Measurements from ENCODE around the gene GCAT. TPM values are rescaled to one million over a fixed set of nuclear protein-coding genes. Genes with fewer than 3 reads are reported as not detected.

GCAT gene
- total and polyA plus RNA-seq, 2 of the 13 experiments (the other 11 are each of a cell fraction or from before 2014, with no cell fraction given) = 28.0 to 50.3 TPM

DNA sequence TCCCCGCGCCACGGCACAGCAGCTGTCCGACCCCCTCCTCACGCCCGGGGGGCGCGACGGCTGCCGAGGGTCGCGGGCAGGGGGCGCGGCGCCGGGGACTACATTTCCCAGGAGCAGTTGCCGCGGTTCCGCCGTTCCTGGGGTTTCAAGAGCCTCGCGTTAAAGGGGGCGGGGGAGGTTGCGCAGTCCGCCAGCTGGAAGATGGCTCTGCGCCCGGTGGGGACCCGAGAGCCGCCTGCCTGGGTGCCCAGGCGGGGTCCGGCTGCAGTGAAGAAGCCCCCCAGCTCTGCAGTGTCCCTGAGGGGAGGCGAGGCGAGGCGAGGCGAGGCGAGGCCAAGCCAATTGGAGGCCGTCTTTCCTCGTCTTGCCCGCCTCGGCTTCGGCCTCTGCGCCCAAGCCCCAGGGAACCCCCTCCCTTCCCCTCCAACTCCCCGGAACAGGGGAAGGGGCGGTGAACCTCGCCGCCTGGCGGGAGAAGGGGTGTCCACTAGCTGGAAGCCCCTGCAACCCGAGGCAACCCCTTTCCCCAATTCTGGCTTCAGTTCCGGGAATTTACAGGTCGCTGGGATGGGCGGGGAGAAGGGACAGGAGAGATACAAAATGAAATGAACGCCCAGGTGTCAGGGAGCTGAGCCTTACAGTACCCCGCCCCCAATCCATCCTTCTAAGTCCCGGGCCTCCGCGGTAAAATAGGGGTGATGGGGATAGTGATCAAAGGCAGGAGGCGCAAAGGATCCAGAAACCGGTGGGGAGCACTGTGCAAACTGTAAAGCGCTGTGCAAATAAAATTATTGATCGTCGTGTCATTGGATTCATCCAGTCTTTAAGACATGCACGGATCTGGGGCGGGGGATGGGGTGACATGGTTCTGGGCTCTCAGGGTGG is 5.2 kb upstream of the GCAT start (continued):
- TF ChIP-seq, protein P1, sequence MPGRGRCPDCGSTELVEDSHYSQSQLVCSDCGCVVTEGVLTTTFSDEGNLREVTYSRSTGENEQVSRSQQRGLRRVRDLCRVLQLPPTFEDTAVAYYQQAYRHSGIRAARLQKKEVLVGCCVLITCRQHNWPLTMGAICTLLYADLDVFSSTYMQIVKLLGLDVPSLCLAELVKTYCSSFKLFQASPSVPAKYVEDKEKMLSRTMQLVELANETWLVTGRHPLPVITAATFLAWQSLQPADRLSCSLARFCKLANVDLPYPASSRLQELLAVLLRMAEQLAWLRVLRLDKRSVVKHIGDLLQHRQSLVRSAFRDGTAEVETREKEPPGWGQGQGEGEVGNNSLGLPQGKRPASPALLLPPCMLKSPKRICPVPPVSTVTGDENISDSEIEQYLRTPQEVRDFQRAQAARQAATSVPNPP (CRISPR knock-in tag; IDR thresholded peaks at IDR 0.05) = no peak
- TF ChIP-seq SOX13 (IDR thresholded peaks at IDR 0.05) (no peak), SOX13 (CRISPR knock-in tag; conservative IDR thresholded peaks at IDR 0.05 in 1 of 2, IDR thresholded peaks at IDR 0.05 in 1 of 2) (0 out of 4 replicates have a peak, but pooled peaks of 1 of the 2 experiments have one; percentile 11), HNRNPH1 (optimal IDR thresholded peaks at IDR 0.05; ENCODE audit: low read depth, low read length) (no peak), EHMT2 (IDR thresholded peaks at IDR 0.05; ENCODE audit: borderline replicate concordance, low read depth, low read length) (no peak), YY1 (IDR thresholded peaks at IDR 0.05; ENCODE audit: insufficient read depth, insufficient replicate concordance, low read depth, low read length) (peak; percentile 67), ZNF260 (CRISPR knock-in tag; IDR thresholded peaks at IDR 0.05; ENCODE audit: borderline replicate concordance, low read depth) (no peak), ZNF788 (CRISPR knock-in tag; IDR thresholded peaks at IDR 0.05; ENCODE audit: borderline replicate concordance) (0 out of 2 replicates have a peak, but pooled peaks have one; percentile 15), ZNF746 (CRISPR knock-in tag; IDR thresholded peaks at IDR 0.05) (no peak; the same call in 1 of the 2 replicates), GPN1 (CRISPR knock-in tag; IDR thresholded peaks at IDR 0.05; ENCODE audit: borderline replicate concordance) (no peak), ZNF44 (CRISPR knock-in tag; IDR thresholded peaks at IDR 0.05) (no peak), ZNF446 (CRISPR knock-in tag; IDR thresholded peaks at IDR 0.05) (no peak; the same call in 1 of the 2 replicates), ZNF354B (CRISPR knock-in tag; IDR thresholded peaks at IDR 0.05) (no peak), MXD4 (CRISPR knock-in tag; IDR thresholded peaks at IDR 0.05) (peak; percentile 22; the same call in 1 of the 2 replicates), ELF4 (CRISPR knock-in tag; IDR thresholded peaks at IDR 0.05; ENCODE audit: borderline replicate concordance) (no peak), TCF7 (IDR thresholded peaks at IDR 0.05; ENCODE audit: low read depth) (peak; percentile 61), NFYC (CRISPR knock-in tag; IDR thresholded peaks at IDR 0.05) (no peak), ERF (CRISPR knock-in tag; IDR thresholded peaks at IDR 0.05) (0 out of 2 replicates have a peak, but pooled peaks have one; percentile 53), GATAD1 (CRISPR knock-in tag; IDR thresholded peaks at IDR 0.05) (peak; percentile 12), SRSF1 (optimal IDR thresholded peaks at IDR 0.05; ENCODE audit: low read depth, low read length) (peak; percentile 26), ZBTB3 (CRISPR knock-in tag; IDR thresholded peaks at IDR 0.05; ENCODE audit: borderline replicate concordance, low read depth) (no peak), ONECUT2 (CRISPR knock-in tag; IDR thresholded peaks at IDR 0.05) (peak; percentile 96)
- TF ChIP-seq, protein P2, sequence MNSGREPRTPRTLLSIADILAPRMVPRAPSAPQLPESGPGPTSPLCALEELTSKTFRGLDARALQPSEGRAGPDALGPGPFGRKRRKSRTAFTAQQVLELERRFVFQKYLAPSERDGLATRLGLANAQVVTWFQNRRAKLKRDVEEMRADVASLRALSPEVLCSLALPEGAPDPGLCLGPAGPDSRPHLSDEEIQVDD (CRISPR knock-in tag; IDR thresholded peaks at IDR 0.05; ENCODE audit: borderline replicate concordance) = 0 out of 2 replicates have a peak, but pooled peaks have one; percentile 30
- TF ChIP-seq, protein P3, sequence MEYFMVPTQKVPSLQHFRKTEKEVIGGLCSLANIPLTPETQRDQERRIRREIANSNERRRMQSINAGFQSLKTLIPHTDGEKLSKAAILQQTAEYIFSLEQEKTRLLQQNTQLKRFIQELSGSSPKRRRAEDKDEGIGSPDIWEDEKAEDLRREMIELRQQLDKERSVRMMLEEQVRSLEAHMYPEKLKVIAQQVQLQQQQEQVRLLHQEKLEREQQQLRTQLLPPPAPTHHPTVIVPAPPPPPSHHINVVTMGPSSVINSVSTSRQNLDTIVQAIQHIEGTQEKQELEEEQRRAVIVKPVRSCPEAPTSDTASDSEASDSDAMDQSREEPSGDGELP (IDR thresholded peaks at IDR 0.05; ENCODE audit: borderline replicate concordance, low read depth) = peak; percentile 88
- TF ChIP-seq, protein P4, sequence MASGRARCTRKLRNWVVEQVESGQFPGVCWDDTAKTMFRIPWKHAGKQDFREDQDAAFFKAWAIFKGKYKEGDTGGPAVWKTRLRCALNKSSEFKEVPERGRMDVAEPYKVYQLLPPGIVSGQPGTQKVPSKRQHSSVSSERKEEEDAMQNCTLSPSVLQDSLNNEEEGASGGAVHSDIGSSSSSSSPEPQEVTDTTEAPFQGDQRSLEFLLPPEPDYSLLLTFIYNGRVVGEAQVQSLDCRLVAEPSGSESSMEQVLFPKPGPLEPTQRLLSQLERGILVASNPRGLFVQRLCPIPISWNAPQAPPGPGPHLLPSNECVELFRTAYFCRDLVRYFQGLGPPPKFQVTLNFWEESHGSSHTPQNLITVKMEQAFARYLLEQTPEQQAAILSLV (CRISPR knock-in tag; IDR thresholded peaks at IDR 0.05; ENCODE audit: borderline replicate concordance) = peak; percentile 41; the same call in 1 of the 2 replicates
